GM21576 (cell line): Measurements from ENCODE around the gene SELPLG.
"Not testable (repeated sequence)": the region's sequence is repeated elsewhere in the genome, so short reads cannot be mapped to it uniquely, and the experiment has no call there.

Experiments
- ATAC-seq: cut with Tn5 transposase; IDR thresholded peaks from one replicate; pipeline ENCODE4 v1.9.1; 2021; ENCODE audit warnings: mild to moderate bottlenecking, moderate library complexity; ENCODE audit not compliant: unreplicated experiment

SELPLG gene

GRCh38 chr12:108633534-108634248 is at the start of gene SELPLG:
Gene SELPLG (minus strand): TSS chr12:108633894. CDS start chr12:108624307, 9,587 bp downstream.
- ATAC-seq, result peak; percentile 53

GRCh38 chr12:108681317-108681716 is 47.6 kb upstream of the SELPLG start:
- no peak for ATAC-seq

GRCh38 chr12:108679106-108679681 is 45.5 kb upstream of the SELPLG start:
- ATAC-seq, result no peak

- ATAC-seq, result no peak
These were observed 44.5 kb upstream of the SELPLG start for GRCh38 chr12:108678104-108678730.

- no peak for ATAC-seq
These were observed 43.7 kb upstream of the SELPLG start for GRCh38 chr12:108677381-108677780.

- ATAC-seq, result no peak
These were observed 43.0 kb upstream of the SELPLG start for GRCh38 chr12:108676707-108677106.

- ATAC-seq, result no peak
These were observed 42.1 kb upstream of the SELPLG start for GRCh38 chr12:108675792-108676191.

GRCh38 chr12:108672054-108672453 is 38.4 kb upstream of the SELPLG start:
- ATAC-seq, result no peak

- no peak for ATAC-seq
These were observed 37.4 kb upstream of the SELPLG start for GRCh38 chr12:108671110-108671509.

- no peak for ATAC-seq
These were observed 36.5 kb upstream of the SELPLG start for GRCh38 chr12:108670066-108670631.

- no peak for ATAC-seq
These were observed 34.8 kb upstream of the SELPLG start for GRCh38 chr12:108668542-108668941.

- no peak for ATAC-seq
These were observed 34.4 kb upstream of the SELPLG start for GRCh38 chr12:108668063-108668462.

GRCh38 chr12:108667349-108667748 is 33.7 kb upstream of the SELPLG start:
- no peak for ATAC-seq

- no peak for ATAC-seq
These were observed 32.7 kb upstream of the SELPLG start for GRCh38 chr12:108666401-108666881.

- no peak for ATAC-seq
These were observed 32.0 kb upstream of the SELPLG start for GRCh38 chr12:108665608-108666202.

GRCh38 chr12:108664338-108665258 is 30.9 kb upstream of the SELPLG start:
- ATAC-seq, result peak; percentile 65

GRCh38 chr12:108663324-108664015 is 29.8 kb upstream of the SELPLG start:
- no peak for ATAC-seq

- ATAC-seq, result not testable (repeated sequence)
These were observed 24.4 kb upstream of the SELPLG start for GRCh38 chr12:108658115-108658514.

- ATAC-seq, result no peak
These were observed 23.5 kb upstream of the SELPLG start for GRCh38 chr12:108657130-108657745.
